ENCODE measurements around the gene TMEM94. TPM values are rescaled to one million over a fixed set of nuclear protein-coding genes. Genes with fewer than 3 reads are reported as not detected.

Gene TMEM94
- total and polyA plus RNA-seq, 2 experiments from 2014 or later, result 43.5 to 53.5 TPM

DNA sequence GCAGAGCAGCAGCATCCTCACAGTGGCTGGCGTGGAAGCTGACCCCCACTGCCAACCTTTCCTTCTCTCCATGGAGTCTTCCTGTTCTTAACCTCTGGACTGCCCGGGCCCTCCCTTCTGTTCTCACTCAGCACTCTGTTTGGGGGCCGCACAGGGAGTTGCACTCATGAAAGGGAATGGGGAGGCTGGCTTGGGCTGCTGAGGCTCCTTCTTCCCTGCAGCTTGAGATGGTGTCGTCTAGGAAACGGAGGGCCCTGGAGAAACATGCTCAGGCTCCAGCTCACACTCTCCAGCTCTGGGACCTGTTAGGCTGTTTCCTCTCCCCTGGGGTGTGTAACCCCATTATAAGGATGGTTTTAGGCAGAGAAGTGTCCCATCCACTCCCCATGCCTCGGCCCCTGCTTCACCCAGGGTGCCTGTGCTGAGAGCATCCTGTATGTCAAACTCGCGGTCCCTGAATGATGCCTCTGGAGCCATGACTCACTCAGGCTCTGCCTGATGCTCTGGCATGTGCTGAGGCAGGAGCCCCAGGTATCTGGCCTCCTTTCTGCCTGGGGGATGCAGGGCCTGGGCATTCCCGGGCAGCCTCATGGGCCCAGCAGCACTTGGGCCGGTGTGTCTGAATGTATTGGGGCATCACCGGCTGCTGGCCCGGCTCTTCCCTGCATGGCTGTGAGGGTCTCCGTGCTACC is 18.9 kb downstream of the TMEM94 start:
- H4K20me1 ChIP-seq (ENCODE audit: insufficient read depth, poor library complexity, severe bottlenecking), result no peaks in the 10 kb centered on the region
- no peak overlapping the region for H2AFZ ChIP-seq
- no peak overlapping the region for H3K4me3 ChIP-seq
- H3K4me2 ChIP-seq, result no peak overlapping the region
- no peak for DNase-seq (ENCODE audit: low spot score)
- H3K27ac ChIP-seq, result no peak overlapping the region
- TF ChIP-seq EZH2phosphoT487 (IDR thresholded peaks at IDR 0.05; ENCODE audit: low read depth, severe bottlenecking, unreplicated experiment) (no peak), EZH2 (IDR thresholded peaks at IDR 0.05; ENCODE audit: borderline replicate concordance) (no peak), CTCF (IDR thresholded peaks at IDR 0.05; ENCODE audit: poor library complexity) (no peak)
- H3K9me3 ChIP-seq (ENCODE audit: low read depth), result no peaks in the 10 kb centered on the region
- H3K9me2 ChIP-seq (replicated peaks; ENCODE audit: insufficient read depth), result no peaks in the 10 kb centered on the region
- peaks cover 12% of the 10 kb centered on the region for H3K79me2 ChIP-seq
- H3K36me3 ChIP-seq (replicated peaks; ENCODE audit: insufficient read depth, low read depth), result no peaks in the 10 kb centered on the region
- H3K27me3 ChIP-seq, result no peaks in the 10 kb centered on the region
- 93% methylated on average over 12 of the region's 13 CpGs for WGBS (ENCODE audit: low lambda C conversion rate, missing lambda C conversion rate)
- H3K4me1 ChIP-seq (ENCODE audit: insufficient read depth), result peaks cover 8% of the 10 kb centered on the region

- H3K4me1 ChIP-seq (ENCODE audit: insufficient read depth), result peaks cover 12% of the 10 kb centered on the region
- H3K9me3 ChIP-seq (ENCODE audit: low read depth), result no peaks in the 10 kb centered on the region
- H3K79me2 ChIP-seq, result peaks cover 16% of the 10 kb centered on the region
- no peak overlapping the region for H3K4me2 ChIP-seq
- H3K4me3 ChIP-seq, result no peak overlapping the region
- H3K36me3 ChIP-seq (replicated peaks; ENCODE audit: insufficient read depth, low read depth), result no peaks in the 10 kb centered on the region
- H3K27me3 ChIP-seq, result no peaks in the 10 kb centered on the region
- no peak overlapping the region for H3K27ac ChIP-seq
- H2AFZ ChIP-seq, result no peak overlapping the region
- 76% methylated on average over 3 of the region's 3 CpGs for WGBS (ENCODE audit: low lambda C conversion rate, missing lambda C conversion rate)
- no peak for DNase-seq (ENCODE audit: low spot score)
- no peaks in the 10 kb centered on the region for H3K9me2 ChIP-seq (replicated peaks; ENCODE audit: insufficient read depth)
- no peaks in the 10 kb centered on the region for H4K20me1 ChIP-seq (ENCODE audit: insufficient read depth, poor library complexity, severe bottlenecking)
- TF ChIP-seq EZH2 (IDR thresholded peaks at IDR 0.05; ENCODE audit: borderline replicate concordance) (no peak), EZH2phosphoT487 (IDR thresholded peaks at IDR 0.05; ENCODE audit: low read depth, severe bottlenecking, unreplicated experiment) (no peak), CTCF (IDR thresholded peaks at IDR 0.05; ENCODE audit: poor library complexity) (no peak)
Measured at GRCh38 chr17:75475851-75476250, 19.4 kb downstream of the TMEM94 start.

DNA sequence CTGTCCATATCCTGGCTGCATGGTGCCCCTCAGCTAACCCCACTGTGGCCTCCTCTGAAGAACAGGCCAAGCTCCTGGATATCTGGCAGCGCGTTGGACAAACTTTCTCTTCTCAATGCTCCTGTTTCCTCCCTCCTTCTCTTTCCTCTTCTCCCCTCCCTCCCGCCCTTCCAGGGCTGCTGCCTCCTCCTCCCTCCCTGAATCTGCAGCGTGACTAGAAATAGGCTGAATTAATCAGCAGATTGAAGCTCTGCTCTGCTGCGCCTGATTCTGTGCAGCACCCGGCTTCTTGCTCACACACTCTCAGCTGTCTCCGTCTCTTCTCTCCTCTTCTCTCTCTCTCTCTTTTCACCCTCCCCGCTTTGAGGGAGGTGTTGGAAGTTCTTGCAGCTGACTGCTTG is 19.8 kb downstream of the TMEM94 start:
- no peak overlapping the region for H3K4me2 ChIP-seq
- peaks cover 13% of the 10 kb centered on the region for H3K79me2 ChIP-seq
- H3K4me3 ChIP-seq, result no peak overlapping the region
- H3K27ac ChIP-seq, result no peak overlapping the region
- H3K4me1 ChIP-seq (ENCODE audit: insufficient read depth), result peaks cover 16% of the 10 kb centered on the region
- no peaks in the 10 kb centered on the region for H3K36me3 ChIP-seq (replicated peaks; ENCODE audit: insufficient read depth, low read depth)
- no peaks in the 10 kb centered on the region for H3K9me2 ChIP-seq (replicated peaks; ENCODE audit: insufficient read depth)
- peaks cover under 1% of the 10 kb centered on the region for H4K20me1 ChIP-seq (ENCODE audit: insufficient read depth, poor library complexity, severe bottlenecking)
- WGBS (ENCODE audit: low lambda C conversion rate, missing lambda C conversion rate), result 81% methylated on average over 5 of the region's 8 CpGs
- no peaks in the 10 kb centered on the region for H3K27me3 ChIP-seq
- no peak for DNase-seq (ENCODE audit: low spot score)
- no peaks in the 10 kb centered on the region for H3K9me3 ChIP-seq (ENCODE audit: low read depth)
- H2AFZ ChIP-seq, result no peak overlapping the region
- TF ChIP-seq CTCF (IDR thresholded peaks at IDR 0.05; ENCODE audit: poor library complexity) (no peak), EZH2phosphoT487 (IDR thresholded peaks at IDR 0.05; ENCODE audit: low read depth, severe bottlenecking, unreplicated experiment) (no peak), EZH2 (IDR thresholded peaks at IDR 0.05; ENCODE audit: borderline replicate concordance) (no peak)

Measured in hepatocyte (in vitro differentiated cells).